PC-9 (cell line): ENCODE results near the gene WDR5. TPM values are rescaled to one million over a fixed set of nuclear protein-coding genes. Genes with fewer than 3 reads are reported as not detected.

ENCODE experiments used
- BruUV-seq: library from RNA; stranded (reverse); fragments of 400-500 nt; replicated peaks from 2 replicates; lab custom pipeline; 2021; lab: Mats Ljungman, UMichigan
- CTCF ChIA-PET: fragments of 300-600 bp; sonication (Branson Sonifier 250); formaldehyde crosslinking; loops from one replicate; lab custom pipeline; 2022; ENCODE audit warnings: antibody characterized with exemption; lab: Charles Lee
- POLR2A ChIA-PET: fragments of 300-600 bp; sonication (Branson Sonifier 250); formaldehyde crosslinking; loops from one replicate; lab custom pipeline; 2022; ENCODE audit warnings: antibody characterized with exemption; ENCODE audit not compliant: unreplicated experiment; lab: Charles Lee
- DNase-seq, 2 experiments: peaks; one replicate each; pipeline versions ENCODE4 v3.0.0 to v3.0.0-alpha.2; 2015 to 2022; ENCODE audit warnings: mixed read lengths in 1 of 2
- H2AFZ ChIP-seq: fragments of 200-600 bp; sonication (generic); 2 replicates; pipeline ENCODE4 v1.8.1; 2017; ENCODE audit warnings: antibody characterized with exemption
- H3F3A ChIP-seq: fragments of 200-600 bp; sonication (generic); 2 replicates; pipeline ENCODE4 v1.8.1; 2017; ENCODE audit warnings: antibody characterized with exemption, mild to moderate bottlenecking, low read depth; ENCODE audit not compliant: insufficient read depth
- H3K27ac ChIP-seq: fragments of 200-600 bp; sonication (generic); 2 replicates; pipeline ENCODE4 v1.6.1; 2016; ENCODE audit warnings: mixed run types
- H3K27me3 ChIP-seq: fragments of 200-600 bp; sonication (generic); 2 replicates; pipeline ENCODE4 v1.6.1; 2016; ENCODE audit warnings: low read depth, mixed run types; ENCODE audit not compliant: insufficient read depth
- H3K36me3 ChIP-seq: fragments of 200-600 bp; sonication (generic); 2 replicates; pipeline ENCODE4 v1.6.1; 2016; ENCODE audit warnings: low read depth, mixed run types
- H3K4me1 ChIP-seq: fragments of 200-600 bp; sonication (generic); replicated peaks from 2 replicates; pipeline ENCODE4 v1.6.1; 2016; ENCODE audit warnings: mixed run types; ENCODE audit not compliant: insufficient read depth
- H3K4me2 ChIP-seq: fragments of 200-600 bp; sonication (generic); 2 replicates; pipeline ENCODE4 v1.6.1; 2017; ENCODE audit warnings: mixed run types
- H3K4me3 ChIP-seq: fragments of 200-600 bp; sonication (generic); 2 replicates; pipeline ENCODE4 v1.6.1; 2016; ENCODE audit warnings: mixed run types
- H3K79me2 ChIP-seq: fragments of 200-600 bp; sonication (generic); 2 replicates; pipeline ENCODE4 v1.6.1; 2017; ENCODE audit warnings: low read depth, mixed run types
- H3K9me2 ChIP-seq: fragments of 200-600 bp; sonication (generic); 2 replicates; pipeline ENCODE4 v1.8.1; 2017; ENCODE audit warnings: mild to moderate bottlenecking; ENCODE audit not compliant: insufficient read depth
- H3K9me3 ChIP-seq: fragments of 200-600 bp; sonication (generic); 2 replicates; pipeline ENCODE4 v1.8.1; 2016; ENCODE audit warnings: low read depth; ENCODE audit not compliant: insufficient read depth
- H4K20me1 ChIP-seq: fragments of 200-600 bp; sonication (generic); 2 replicates; pipeline ENCODE4 v1.8.1; 2017; ENCODE audit not compliant: insufficient read depth
- EZH2 ChIP-seq: fragments of 200-600 bp; sonication (generic); IDR thresholded peaks from 2 replicates; pipeline ENCODE4 v1.8.0; 2017; ENCODE audit warnings: antibody characterized with exemption, low read depth
- intact Hi-C: fragments of 100-400 bp; cut with micrococcal nuclease; formaldehyde crosslinking; loops from one replicate; pipeline ENCODE4 v1.10.0; 2022; ENCODE audit not compliant: unreplicated experiment
- total RNA-seq: library from RNA; stranded (reverse); gene quantifications from 2 replicates; pipeline ENCODE4 v1.2.3, GENCODE V29; 2021
- TF ChIP-seq, protein P1 (sequence below): fragments of 200-600 bp; sonication (generic); conservative IDR thresholded peaks from 2 replicates; pipeline ENCODE4 v1.6.1; 2017; ENCODE audit warnings: mixed run types, antibody characterized with exemption, mild to moderate bottlenecking, moderate library complexity

The WDR5 gene
- total RNA-seq, 1 experiment from 2014 or later: 53.4 TPM

DNA sequence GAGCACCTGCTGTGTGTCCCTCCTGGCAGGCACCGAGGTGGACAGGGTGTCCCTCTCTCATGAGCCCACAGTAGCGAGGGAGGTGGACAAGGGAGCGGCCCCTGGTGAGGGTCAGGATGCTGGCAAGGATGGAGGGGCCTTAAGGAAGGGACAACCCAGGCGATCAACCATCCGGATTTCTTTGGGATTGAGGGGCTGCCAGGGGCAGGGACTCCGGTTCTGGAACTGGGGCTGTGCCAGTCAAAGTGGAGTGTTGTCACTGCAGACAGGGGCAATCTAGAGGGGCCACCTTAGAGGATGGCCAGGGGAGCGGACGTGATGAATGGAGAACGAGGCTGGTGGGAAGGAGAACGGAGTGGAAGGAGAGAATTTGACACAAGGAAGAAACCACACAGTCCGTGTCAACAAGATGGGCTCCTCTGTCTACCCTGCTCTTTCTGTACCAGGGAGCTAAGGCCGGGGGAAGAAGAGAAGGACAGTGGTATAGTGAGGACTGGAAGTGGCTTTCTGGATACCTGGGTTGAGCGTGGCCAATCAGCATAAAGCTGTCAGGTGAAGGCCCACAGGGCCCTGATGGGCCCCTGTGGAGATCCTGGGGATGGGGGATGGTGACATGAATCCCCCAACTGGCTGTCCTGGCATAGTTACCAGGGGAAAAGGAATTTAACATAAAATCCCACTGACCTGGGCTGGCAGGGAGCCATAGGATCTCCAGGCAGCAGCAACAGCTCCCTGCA is 4.2 kb upstream of the WDR5 start:
- ChIA-PET CTCF (interaction anchor here (1.3 kb wide), 1 partner anchor 107 kb away, joined by 13 read pairs; the partner anchor contains the start of gene BRD3OS), POLR2A (interaction anchor here (0.7 kb wide), 1 partner anchor 76 kb away, joined by 3 read pairs; no protein-coding TSS in a partner anchor)
- no peak for DNase-seq
- Histone ChIP-seq H3K9me3 (no peaks in the 10 kb centered on the region), H2AFZ (no peak overlapping the region), H3K9me2 (no peaks in the 10 kb centered on the region), H3K4me3 (no peak overlapping the region), H3K27ac (no peak overlapping the region), H3K27me3 (no peaks in the 10 kb centered on the region), H3K79me2 (peaks cover 4% of the 10 kb centered on the region), H3K36me3 (no peaks in the 10 kb centered on the region), H3K4me1 (peaks cover 14% of the 10 kb centered on the region), H4K20me1 (no peaks in the 10 kb centered on the region), H3F3A (peaks cover 5% of the 10 kb centered on the region; the same call in 1 of the 2 replicates), H3K4me2 (peak overlapping the region; percentile 20; the same call in 1 of the 2 replicates)
- TF ChIP-seq, protein P1, sequence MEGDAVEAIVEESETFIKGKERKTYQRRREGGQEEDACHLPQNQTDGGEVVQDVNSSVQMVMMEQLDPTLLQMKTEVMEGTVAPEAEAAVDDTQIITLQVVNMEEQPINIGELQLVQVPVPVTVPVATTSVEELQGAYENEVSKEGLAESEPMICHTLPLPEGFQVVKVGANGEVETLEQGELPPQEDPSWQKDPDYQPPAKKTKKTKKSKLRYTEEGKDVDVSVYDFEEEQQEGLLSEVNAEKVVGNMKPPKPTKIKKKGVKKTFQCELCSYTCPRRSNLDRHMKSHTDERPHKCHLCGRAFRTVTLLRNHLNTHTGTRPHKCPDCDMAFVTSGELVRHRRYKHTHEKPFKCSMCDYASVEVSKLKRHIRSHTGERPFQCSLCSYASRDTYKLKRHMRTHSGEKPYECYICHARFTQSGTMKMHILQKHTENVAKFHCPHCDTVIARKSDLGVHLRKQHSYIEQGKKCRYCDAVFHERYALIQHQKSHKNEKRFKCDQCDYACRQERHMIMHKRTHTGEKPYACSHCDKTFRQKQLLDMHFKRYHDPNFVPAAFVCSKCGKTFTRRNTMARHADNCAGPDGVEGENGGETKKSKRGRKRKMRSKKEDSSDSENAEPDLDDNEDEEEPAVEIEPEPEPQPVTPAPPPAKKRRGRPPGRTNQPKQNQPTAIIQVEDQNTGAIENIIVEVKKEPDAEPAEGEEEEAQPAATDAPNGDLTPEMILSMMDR: no peak
- no peak for TF ChIP-seq EZH2
- BruUV-seq: no TSS peak
- intact Hi-C loops: no loop called here

DNA sequence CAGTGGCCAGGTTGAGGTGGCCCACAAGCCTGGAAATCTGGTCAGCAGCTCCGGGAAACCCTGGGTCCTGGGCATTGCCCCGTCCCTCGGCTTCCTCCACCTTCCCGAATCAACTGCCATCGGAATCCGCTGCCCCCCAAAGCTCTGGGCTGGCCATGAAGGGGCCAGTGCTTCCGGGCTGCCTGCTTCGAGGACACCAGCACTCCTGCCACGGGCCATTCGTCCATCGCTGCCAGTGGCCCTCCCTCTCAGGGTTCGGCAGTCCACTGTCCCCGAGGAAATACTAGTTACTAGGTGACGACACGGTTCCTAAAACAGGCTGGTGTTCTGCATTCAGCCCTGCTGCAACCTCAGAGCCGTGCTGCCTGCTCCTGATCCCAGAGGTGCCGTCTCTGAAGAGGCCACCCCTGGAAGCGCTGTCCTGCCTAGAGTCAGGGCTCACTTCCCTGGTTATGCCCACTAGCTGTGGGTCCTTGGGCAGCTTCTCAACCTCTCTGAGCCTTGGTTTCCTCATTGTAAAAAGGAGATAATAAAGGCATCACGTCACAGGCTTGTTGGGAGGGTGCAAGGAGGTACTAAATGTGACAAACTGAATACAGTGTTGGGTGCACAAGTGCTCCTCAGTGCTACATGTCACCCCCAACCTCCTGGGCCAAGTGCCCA is 3.5 kb upstream of the WDR5 start:
- DNase-seq: no peak
- H3K79me2 ChIP-seq: peaks cover 11% of the 10 kb centered on the region
- H4K20me1 ChIP-seq: no peaks in the 10 kb centered on the region
- H3K4me3 ChIP-seq: no peak overlapping the region
- no peaks in the 10 kb centered on the region for H3K27me3 ChIP-seq
- no peak overlapping the region for H3K4me2 ChIP-seq
- H3K9me3 ChIP-seq: no peaks in the 10 kb centered on the region
- H2AFZ ChIP-seq: no peak overlapping the region
- H3K4me1 ChIP-seq: peaks cover 19% of the 10 kb centered on the region
- intact Hi-C loops: no loop called here
- CTCF ChIA-PET: no interaction called here
- POLR2A ChIA-PET: no interaction called here
- H3K27ac ChIP-seq: no peak overlapping the region
- TF ChIP-seq, protein P1: no peak
- TF ChIP-seq EZH2: no peak
- no TSS peak for BruUV-seq
- H3F3A ChIP-seq: peaks cover 5% of the 10 kb centered on the region; the same call in 1 of the 2 replicates
- no peaks in the 10 kb centered on the region for H3K36me3 ChIP-seq
- no peaks in the 10 kb centered on the region for H3K9me2 ChIP-seq

DNA sequence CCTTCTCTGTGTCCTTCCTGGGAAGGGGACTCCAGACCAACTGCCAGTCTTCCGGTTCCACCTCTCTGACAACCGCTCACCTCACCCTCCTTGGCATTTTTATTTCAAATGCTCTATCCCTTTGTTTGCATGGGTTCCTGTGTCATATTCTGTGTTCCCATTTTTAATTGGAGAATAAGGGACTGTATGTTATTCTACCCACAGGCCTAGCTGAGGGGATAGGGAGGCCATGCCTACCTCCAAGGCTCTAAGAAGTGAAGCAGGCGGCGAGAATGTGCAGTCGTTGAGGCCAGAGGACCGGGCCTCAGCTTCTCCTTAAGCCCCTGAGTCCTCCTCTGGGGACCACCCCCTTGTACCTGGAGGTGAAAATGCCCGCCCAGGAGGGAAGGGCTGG is 936 bp upstream of the WDR5 start:
- Histone ChIP-seq H3K9me2 (no peaks in the 10 kb centered on the region), H3K4me1 (peaks cover 31% of the 10 kb centered on the region), H3F3A (peaks cover 5% of the 10 kb centered on the region; the same call in 1 of the 2 replicates), H3K27ac (no peak overlapping the region), H2AFZ (peak overlapping the region; percentile 100), H3K36me3 (peaks cover 3% of the 10 kb centered on the region), H4K20me1 (peaks cover 23% of the 10 kb centered on the region), H3K27me3 (no peaks in the 10 kb centered on the region), H3K9me3 (no peaks in the 10 kb centered on the region), H3K4me2 (peak overlapping the region; percentile 73), H3K79me2 (peaks cover 37% of the 10 kb centered on the region), H3K4me3 (peak overlapping the region; percentile 95)
- no peak for DNase-seq
- POLR2A ChIA-PET: interaction anchor here (0.6 kb wide), 1 partner anchor 234 kb away, joined by 8 read pairs; no protein-coding TSS in a partner anchor
- no TSS peak for BruUV-seq
- TF ChIP-seq EZH2: no peak
- TF ChIP-seq, protein P1: no peak
- intact Hi-C loops: loop anchor here (1.0 to 2.0 kb wide), 2 partner anchors 68 to 110 kb away; partner anchors contain the start of gene BRD3OS
- CTCF ChIA-PET: interaction anchor here (1.0 kb wide), 1 partner anchor 142 kb away, joined by 9 read pairs; no protein-coding TSS in a partner anchor
